Measurements from ENCODE around the gene SP110. TPM values are rescaled to one million over a fixed set of nuclear protein-coding genes. Genes with fewer than 3 reads are reported as not detected.

SP110 gene
- total RNA-seq, 2 donors from 2014 or later: 0.49 to 1.2 TPM

Other genes with a start within 250 kb of the SP110 start
- 10 to 100 TPM in 1 of 2 donors, 1 to 10 TPM in 1; 1.2 to 10.2 TPM for gene SLC16A14, start 151.1 kb downstream of the SP110 start, total RNA-seq
- not detected for gene SP140, start 5.8 kb upstream of the SP110 start, total RNA-seq
- 1 to 10 TPM in 1 of 2 donors, under 1 TPM in 1; 0.82 to 2.9 TPM for gene SP140L, start 107.2 kb upstream of the SP110 start, total RNA-seq
- gene SP100, start 196.2 kb upstream of the SP110 start, total RNA-seq: under 1 TPM; 0.11 to 0.70 TPM